HEK293 (cell line): Measurements from ENCODE around the gene UBE3B.

Source experiments
- CTCF ChIA-PET: fragments of 350-600 bp; formaldehyde crosslinking; extraction: SDS; loops from one replicate; lab custom pipeline; 2021; ENCODE audit warnings: antibody characterized with exemption; lab: Yijun Ruan, JAX
- POLR2A ChIA-PET: fragments of 300-600 bp; formaldehyde crosslinking; extraction: SDS; loops from one replicate; lab custom pipeline; 2020; ENCODE audit warnings: antibody characterized with exemption, inconsistent platforms; lab: Yijun Ruan, JAX
- H3K27ac ChIP-seq: fragments of 200-500 bp; sonication (Bioruptor generic); 2 replicates; pipeline ENCODE4 v1.5.1; 2014; ENCODE audit warnings: low read depth, low read length, control low read depth, inconsistent platforms; ENCODE audit errors: extremely low read depth
- H3K36me3 ChIP-seq, 2 experiments: fragments of 200-500 bp in 1 of 2; sonication (Bioruptor generic) in 1 of 2; 1 replicate in 1 of 2; 2 replicates in 1 of 2; pipeline ENCODE4 v1.5.1; 2014 to 2017; ENCODE audit warnings: inconsistent platforms in 2 of 2, low read length in 2 of 2; ENCODE audit not compliant: control insufficient read depth in 2 of 2, insufficient read depth in 1 of 2
- H3K4me1 ChIP-seq: fragments of 200-500 bp; sonication (Bioruptor generic); 2 replicates; pipeline ENCODE4 v1.5.1; 2014; ENCODE audit warnings: mild to moderate bottlenecking, low read length, inconsistent platforms; ENCODE audit not compliant: control insufficient read depth, insufficient read depth
- H3K4me3 ChIP-seq: 2 replicates; pipeline ENCODE4 v1.5.1; 2011; ENCODE audit warnings: low read depth, mild to moderate bottlenecking, control low read depth, low read length, moderate library complexity
- H3K9me3 ChIP-seq: fragments of 200-500 bp; sonication (Bioruptor generic); 2 replicates; pipeline ENCODE4 v1.5.1; 2014; ENCODE audit warnings: low read depth, low read length, inconsistent platforms; ENCODE audit not compliant: control insufficient read depth, insufficient read depth
- FEZF1 ChIP-seq: fragments of 450-650 bp; formaldehyde crosslinking; IDR thresholded peaks from 2 replicates; pipeline ENCODE4 v1.5.1; 2016; ENCODE audit warnings: missing biosample characterization, missing genetic modification characterization
- KLF7 ChIP-seq: fragments of 450-650 bp; formaldehyde crosslinking; IDR thresholded peaks from 2 replicates; pipeline ENCODE4 v1.5.1; 2016; ENCODE audit warnings: missing biosample characterization, missing genetic modification characterization, borderline replicate concordance
- MYNN ChIP-seq: fragments of 450-650 bp; formaldehyde crosslinking; IDR thresholded peaks from 2 replicates; pipeline ENCODE4 v1.5.1; 2016; ENCODE audit warnings: missing biosample characterization, missing genetic modification characterization, borderline replicate concordance
- ZNF335 ChIP-seq: fragments of 450-650 bp; formaldehyde crosslinking; conservative IDR thresholded peaks from 2 replicates; pipeline ENCODE4 v1.5.1; 2016; ENCODE audit warnings: missing biosample characterization, missing genetic modification characterization
- ZNF521 ChIP-seq: fragments of 450-650 bp; formaldehyde crosslinking; IDR thresholded peaks from 2 replicates; pipeline ENCODE4 v1.5.1; 2017; ENCODE audit warnings: missing biosample characterization, mild to moderate bottlenecking, missing genetic modification characterization
- ZNF677 ChIP-seq: fragments of 450-650 bp; IDR thresholded peaks from 2 replicates; pipeline ENCODE4 v1.5.0; 2018; ENCODE audit warnings: missing biosample characterization, mild to moderate bottlenecking, missing genetic modification characterization, moderate library complexity
- ZSCAN23 ChIP-seq: fragments of 450-650 bp; formaldehyde crosslinking; IDR thresholded peaks from 2 replicates; pipeline ENCODE4 v1.5.1; 2016; ENCODE audit warnings: missing biosample characterization, missing genetic modification characterization
- TF ChIP-seq, protein P1 (sequence below): IDR thresholded peaks from 2 replicates; pipeline ENCODE4 v1.6.1; 2011; ENCODE audit warnings: mild to moderate bottlenecking, low read depth, low read length, borderline replicate concordance
- TF ChIP-seq, protein P2 (sequence below): fragments of 450-650 bp; formaldehyde crosslinking; IDR thresholded peaks from 2 replicates; pipeline ENCODE4 v1.5.1; 2017; ENCODE audit warnings: missing biosample characterization, missing genetic modification characterization
- TF ChIP-seq, protein P3 (sequence below): fragments of 450-650 bp; formaldehyde crosslinking; IDR thresholded peaks from 2 replicates; pipeline ENCODE4 v1.5.1; 2017; ENCODE audit warnings: missing biosample characterization, missing genetic modification characterization
- TF ChIP-seq, protein P4 (sequence below): fragments of 450-650 bp; formaldehyde crosslinking; IDR thresholded peaks from 2 replicates; pipeline ENCODE4 v1.5.1; 2016; ENCODE audit warnings: missing biosample characterization, missing genetic modification characterization
- TF ChIP-seq, protein P5 (sequence below): fragments of 450-650 bp; formaldehyde crosslinking; IDR thresholded peaks from 2 replicates; pipeline ENCODE4 v1.5.1; 2016; ENCODE audit warnings: missing biosample characterization, missing genetic modification characterization, borderline replicate concordance
- TF ChIP-seq, protein P6 (sequence below): fragments of 450-650 bp; formaldehyde crosslinking; IDR thresholded peaks from 2 replicates; pipeline ENCODE4 v1.5.1; 2016; ENCODE audit warnings: missing biosample characterization, missing genetic modification characterization
- TF ChIP-seq, protein P7 (sequence below): fragments of 450-650 bp; formaldehyde crosslinking; IDR thresholded peaks from 2 replicates; pipeline ENCODE4 v1.5.1; 2017; ENCODE audit warnings: missing biosample characterization, missing genetic modification characterization
- TF ChIP-seq, protein P8 (sequence below): fragments of 450-650 bp; formaldehyde crosslinking; IDR thresholded peaks from 2 replicates; pipeline ENCODE4 v1.5.1; 2016; ENCODE audit warnings: missing biosample characterization, missing genetic modification characterization

Gene UBE3B

DNA sequence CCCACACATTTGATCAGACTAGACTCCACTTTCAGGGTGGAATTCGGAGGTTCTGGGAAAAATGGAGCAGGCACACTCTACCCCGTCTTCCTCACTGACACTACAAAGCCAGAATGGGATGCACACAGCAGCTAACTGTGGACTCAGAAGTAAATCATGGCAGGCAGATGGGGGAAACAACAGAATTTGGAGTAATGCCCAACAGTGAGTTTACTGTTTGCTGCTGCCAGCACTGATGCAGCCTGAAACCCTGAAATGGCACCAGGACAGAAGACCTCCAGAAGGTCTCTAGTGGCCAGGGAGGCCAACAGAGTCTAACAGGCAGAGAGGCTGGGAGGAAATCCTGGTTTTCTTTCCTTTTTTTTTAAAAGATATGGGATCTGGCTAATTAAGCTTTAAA lies 24.9 kb upstream of the UBE3B start:
- Histone ChIP-seq H3K9me3 (no peaks in the 10 kb centered on the region), H3K27ac (no peak overlapping the region), H3K4me3 (no peak overlapping the region), H3K36me3 (peaks cover 33 to 90% of the 10 kb centered on the region in 2 experiments), H3K4me1 (no peaks in the 10 kb centered on the region)
- ChIA-PET POLR2A (no interaction called here), CTCF (interaction anchor here (0.6 to 1.7 kb wide), 2 partner anchors 12 to 24 kb away, joined by 3 to 8 read pairs; no protein-coding TSS in a partner anchor)
- TF ChIP-seq, protein P1, sequence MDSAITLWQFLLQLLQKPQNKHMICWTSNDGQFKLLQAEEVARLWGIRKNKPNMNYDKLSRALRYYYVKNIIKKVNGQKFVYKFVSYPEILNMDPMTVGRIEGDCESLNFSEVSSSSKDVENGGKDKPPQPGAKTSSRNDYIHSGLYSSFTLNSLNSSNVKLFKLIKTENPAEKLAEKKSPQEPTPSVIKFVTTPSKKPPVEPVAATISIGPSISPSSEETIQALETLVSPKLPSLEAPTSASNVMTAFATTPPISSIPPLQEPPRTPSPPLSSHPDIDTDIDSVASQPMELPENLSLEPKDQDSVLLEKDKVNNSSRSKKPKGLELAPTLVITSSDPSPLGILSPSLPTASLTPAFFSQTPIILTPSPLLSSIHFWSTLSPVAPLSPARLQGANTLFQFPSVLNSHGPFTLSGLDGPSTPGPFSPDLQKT: no peak
- no peak for TF ChIP-seq ZNF521
- TF ChIP-seq, protein P2, sequence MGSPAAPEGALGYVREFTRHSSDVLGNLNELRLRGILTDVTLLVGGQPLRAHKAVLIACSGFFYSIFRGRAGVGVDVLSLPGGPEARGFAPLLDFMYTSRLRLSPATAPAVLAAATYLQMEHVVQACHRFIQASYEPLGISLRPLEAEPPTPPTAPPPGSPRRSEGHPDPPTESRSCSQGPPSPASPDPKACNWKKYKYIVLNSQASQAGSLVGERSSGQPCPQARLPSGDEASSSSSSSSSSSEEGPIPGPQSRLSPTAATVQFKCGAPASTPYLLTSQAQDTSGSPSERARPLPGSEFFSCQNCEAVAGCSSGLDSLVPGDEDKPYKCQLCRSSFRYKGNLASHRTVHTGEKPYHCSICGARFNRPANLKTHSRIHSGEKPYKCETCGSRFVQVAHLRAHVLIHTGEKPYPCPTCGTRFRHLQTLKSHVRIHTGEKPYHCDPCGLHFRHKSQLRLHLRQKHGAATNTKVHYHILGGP (tag by site-specific recombination): no peak
- TF ChIP-seq, protein P3, sequence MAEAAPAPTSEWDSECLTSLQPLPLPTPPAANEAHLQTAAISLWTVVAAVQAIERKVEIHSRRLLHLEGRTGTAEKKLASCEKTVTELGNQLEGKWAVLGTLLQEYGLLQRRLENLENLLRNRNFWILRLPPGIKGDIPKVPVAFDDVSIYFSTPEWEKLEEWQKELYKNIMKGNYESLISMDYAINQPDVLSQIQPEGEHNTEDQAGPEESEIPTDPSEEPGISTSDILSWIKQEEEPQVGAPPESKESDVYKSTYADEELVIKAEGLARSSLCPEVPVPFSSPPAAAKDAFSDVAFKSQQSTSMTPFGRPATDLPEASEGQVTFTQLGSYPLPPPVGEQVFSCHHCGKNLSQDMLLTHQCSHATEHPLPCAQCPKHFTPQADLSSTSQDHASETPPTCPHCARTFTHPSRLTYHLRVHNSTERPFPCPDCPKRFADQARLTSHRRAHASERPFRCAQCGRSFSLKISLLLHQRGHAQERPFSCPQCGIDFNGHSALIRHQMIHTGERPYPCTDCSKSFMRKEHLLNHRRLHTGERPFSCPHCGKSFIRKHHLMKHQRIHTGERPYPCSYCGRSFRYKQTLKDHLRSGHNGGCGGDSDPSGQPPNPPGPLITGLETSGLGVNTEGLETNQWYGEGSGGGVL (tag by site-specific recombination): no peak
- no peak for TF ChIP-seq ZNF335 (tag by site-specific recombination)
- no peak for TF ChIP-seq ZSCAN23 (tag by site-specific recombination)

DNA sequence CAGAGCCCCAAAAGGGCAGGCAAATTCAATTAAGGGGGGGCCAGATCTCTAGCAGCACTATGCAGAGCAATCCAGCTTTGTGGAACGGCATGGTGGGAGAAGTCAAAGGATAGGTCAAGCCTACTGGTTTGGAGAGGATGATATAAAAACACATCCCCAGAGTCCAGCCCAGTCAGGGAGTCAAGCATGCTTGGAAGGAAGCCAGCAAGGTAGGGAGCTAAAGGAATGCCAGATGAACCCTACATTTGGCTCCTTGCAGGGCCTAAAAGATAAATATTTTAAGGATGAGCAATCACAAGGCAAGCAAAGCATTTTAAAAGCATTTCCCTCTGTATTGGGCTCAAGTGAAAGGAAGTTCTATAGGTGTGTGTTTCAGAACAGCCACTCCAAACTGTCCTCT lies 21.7 kb upstream of the UBE3B start:
- Histone ChIP-seq H3K36me3 (peaks cover 33 to 85% of the 10 kb centered on the region in 2 experiments), H3K9me3 (no peaks in the 10 kb centered on the region), H3K27ac (no peak overlapping the region), H3K4me3 (no peak overlapping the region), H3K4me1 (peaks cover 3% of the 10 kb centered on the region; the same call in 1 of the 2 replicates)
- POLR2A ChIA-PET: no interaction called here
- CTCF ChIA-PET: interaction anchor here (0.7 to 3.0 kb wide), 3 partner anchors 22 to 212 kb away, joined by 3 to 15 read pairs (median 3); no protein-coding TSS in a partner anchor
- TF ChIP-seq, protein P4, sequence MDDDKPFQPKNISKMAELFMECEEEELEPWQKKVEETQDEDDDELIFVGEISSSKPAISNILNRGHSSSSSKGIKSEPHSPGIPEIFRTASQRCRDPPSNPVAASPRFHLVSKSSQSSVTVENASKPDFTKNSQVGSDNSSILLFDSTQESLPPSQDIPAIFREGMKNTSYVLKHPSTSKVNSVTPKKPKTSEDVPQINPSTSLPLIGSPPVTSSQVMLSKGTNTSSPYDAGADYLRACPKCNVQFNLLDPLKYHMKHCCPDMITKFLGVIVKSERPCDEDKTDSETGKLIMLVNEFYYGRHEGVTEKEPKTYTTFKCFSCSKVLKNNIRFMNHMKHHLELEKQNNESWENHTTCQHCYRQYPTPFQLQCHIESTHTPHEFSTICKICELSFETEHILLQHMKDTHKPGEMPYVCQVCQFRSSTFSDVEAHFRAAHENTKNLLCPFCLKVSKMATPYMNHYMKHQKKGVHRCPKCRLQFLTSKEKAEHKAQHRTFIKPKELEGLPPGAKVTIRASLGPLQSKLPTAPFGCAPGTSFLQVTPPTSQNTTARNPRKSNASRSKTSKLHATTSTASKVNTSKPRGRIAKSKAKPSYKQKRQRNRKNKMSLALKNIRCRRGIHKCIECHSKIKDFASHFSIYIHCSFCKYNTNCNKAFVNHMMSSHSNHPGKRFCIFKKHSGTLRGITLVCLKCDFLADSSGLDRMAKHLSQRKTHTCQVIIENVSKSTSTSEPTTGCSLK: no peak
- TF ChIP-seq ZNF677 (tag by site-specific recombination): no peak
- TF ChIP-seq KLF7: no peak
- TF ChIP-seq, protein P5, sequence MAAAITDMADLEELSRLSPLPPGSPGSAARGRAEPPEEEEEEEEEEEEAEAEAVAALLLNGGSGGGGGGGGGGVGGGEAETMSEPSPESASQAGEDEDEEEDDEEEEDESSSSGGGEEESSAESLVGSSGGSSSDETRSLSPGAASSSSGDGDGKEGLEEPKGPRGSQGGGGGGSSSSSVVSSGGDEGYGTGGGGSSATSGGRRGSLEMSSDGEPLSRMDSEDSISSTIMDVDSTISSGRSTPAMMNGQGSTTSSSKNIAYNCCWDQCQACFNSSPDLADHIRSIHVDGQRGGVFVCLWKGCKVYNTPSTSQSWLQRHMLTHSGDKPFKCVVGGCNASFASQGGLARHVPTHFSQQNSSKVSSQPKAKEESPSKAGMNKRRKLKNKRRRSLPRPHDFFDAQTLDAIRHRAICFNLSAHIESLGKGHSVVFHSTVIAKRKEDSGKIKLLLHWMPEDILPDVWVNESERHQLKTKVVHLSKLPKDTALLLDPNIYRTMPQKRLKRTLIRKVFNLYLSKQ (tag by site-specific recombination): no peak
- no peak for TF ChIP-seq MYNN
- TF ChIP-seq, protein P6, sequence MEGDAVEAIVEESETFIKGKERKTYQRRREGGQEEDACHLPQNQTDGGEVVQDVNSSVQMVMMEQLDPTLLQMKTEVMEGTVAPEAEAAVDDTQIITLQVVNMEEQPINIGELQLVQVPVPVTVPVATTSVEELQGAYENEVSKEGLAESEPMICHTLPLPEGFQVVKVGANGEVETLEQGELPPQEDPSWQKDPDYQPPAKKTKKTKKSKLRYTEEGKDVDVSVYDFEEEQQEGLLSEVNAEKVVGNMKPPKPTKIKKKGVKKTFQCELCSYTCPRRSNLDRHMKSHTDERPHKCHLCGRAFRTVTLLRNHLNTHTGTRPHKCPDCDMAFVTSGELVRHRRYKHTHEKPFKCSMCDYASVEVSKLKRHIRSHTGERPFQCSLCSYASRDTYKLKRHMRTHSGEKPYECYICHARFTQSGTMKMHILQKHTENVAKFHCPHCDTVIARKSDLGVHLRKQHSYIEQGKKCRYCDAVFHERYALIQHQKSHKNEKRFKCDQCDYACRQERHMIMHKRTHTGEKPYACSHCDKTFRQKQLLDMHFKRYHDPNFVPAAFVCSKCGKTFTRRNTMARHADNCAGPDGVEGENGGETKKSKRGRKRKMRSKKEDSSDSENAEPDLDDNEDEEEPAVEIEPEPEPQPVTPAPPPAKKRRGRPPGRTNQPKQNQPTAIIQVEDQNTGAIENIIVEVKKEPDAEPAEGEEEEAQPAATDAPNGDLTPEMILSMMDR (tag by site-specific recombination): no peak
- TF ChIP-seq, protein P7, sequence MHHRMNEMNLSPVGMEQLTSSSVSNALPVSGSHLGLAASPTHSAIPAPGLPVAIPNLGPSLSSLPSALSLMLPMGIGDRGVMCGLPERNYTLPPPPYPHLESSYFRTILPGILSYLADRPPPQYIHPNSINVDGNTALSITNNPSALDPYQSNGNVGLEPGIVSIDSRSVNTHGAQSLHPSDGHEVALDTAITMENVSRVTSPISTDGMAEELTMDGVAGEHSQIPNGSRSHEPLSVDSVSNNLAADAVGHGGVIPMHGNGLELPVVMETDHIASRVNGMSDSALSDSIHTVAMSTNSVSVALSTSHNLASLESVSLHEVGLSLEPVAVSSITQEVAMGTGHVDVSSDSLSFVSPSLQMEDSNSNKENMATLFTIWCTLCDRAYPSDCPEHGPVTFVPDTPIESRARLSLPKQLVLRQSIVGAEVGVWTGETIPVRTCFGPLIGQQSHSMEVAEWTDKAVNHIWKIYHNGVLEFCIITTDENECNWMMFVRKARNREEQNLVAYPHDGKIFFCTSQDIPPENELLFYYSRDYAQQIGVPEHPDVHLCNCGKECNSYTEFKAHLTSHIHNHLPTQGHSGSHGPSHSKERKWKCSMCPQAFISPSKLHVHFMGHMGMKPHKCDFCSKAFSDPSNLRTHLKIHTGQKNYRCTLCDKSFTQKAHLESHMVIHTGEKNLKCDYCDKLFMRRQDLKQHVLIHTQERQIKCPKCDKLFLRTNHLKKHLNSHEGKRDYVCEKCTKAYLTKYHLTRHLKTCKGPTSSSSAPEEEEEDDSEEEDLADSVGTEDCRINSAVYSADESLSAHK (tag by site-specific recombination): no peak
- TF ChIP-seq FEZF1 (tag by site-specific recombination): no peak
- TF ChIP-seq, protein P8, sequence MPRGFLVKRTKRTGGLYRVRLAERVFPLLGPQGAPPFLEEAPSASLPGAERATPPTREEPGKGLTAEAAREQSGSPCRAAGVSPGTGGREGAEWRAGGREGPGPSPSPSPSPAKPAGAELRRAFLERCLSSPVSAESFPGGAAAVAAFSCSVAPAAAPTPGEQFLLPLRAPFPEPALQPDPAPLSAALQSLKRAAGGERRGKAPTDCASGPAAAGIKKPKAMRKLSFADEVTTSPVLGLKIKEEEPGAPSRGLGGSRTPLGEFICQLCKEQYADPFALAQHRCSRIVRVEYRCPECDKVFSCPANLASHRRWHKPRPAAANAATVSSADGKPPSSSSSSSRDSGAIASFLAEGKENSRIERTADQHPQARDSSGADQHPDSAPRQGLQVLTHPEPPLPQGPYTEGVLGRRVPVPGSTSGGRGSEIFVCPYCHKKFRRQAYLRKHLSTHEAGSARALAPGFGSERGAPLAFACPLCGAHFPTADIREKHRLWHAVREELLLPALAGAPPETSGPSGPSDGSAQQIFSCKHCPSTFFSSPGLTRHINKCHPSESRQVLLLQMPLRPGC (tag by site-specific recombination): no peak
